PFSK-1 (cell line): ENCODE results near the gene BUB1B.

ENCODE experiments used
- FOXP2 ChIP-seq: optimal IDR thresholded peaks from 2 replicates; pipeline ENCODE3; 2011; ENCODE audit warnings: borderline replicate concordance, control low read depth, inconsistent platforms; ENCODE audit not compliant: insufficient read depth; ENCODE audit errors: extremely low read length, extremely low read depth
- POLR2AphosphoS5 ChIP-seq: IDR thresholded peaks from 2 replicates; pipeline ENCODE4 v1.6.1; 2012; ENCODE audit warnings: low read depth, mild to moderate bottlenecking, control low read depth, low read length, moderate library complexity
- REST ChIP-seq, 2 experiments: IDR thresholded peaks; 2 replicates each; pipeline versions ENCODE4 v1.6.1 to v1.8.0; 2011 to 2012; ENCODE audit warnings: low read depth in 2 of 2, low read length in 2 of 2, control low read depth in 1 of 2, inconsistent platforms in 1 of 2, mild to moderate bottlenecking in 1 of 2, moderate library complexity in 1 of 2; ENCODE audit not compliant: insufficient read depth in 1 of 2
- SIN3A ChIP-seq: IDR thresholded peaks from 2 replicates; pipeline ENCODE4 v1.6.1; 2012; ENCODE audit warnings: mild to moderate bottlenecking, low read length, moderate library complexity, borderline replicate concordance; ENCODE audit not compliant: insufficient read depth
- TAF1 ChIP-seq: IDR thresholded peaks from 2 replicates; pipeline ENCODE4 v1.6.1; 2012; ENCODE audit warnings: low read length, control low read depth, borderline replicate concordance; ENCODE audit not compliant: insufficient read depth

Gene BUB1B

GRCh38 chr15:40254452-40254851, 93.6 kb downstream of the BUB1B start:
- TF ChIP-seq REST (IDR thresholded peaks at IDR 0.05; ENCODE audit: insufficient read depth in 1 of 2, low read depth in 2 of 2, low read length in 2 of 2) (no peak), POLR2AphosphoS5 (no peak), FOXP2 (no peak), SIN3A (no peak), TAF1 (no peak)

GRCh38 chr15:40255033-40255432, 94.2 kb downstream of the BUB1B start:
- TF ChIP-seq REST (IDR thresholded peaks at IDR 0.05; ENCODE audit: insufficient read depth in 1 of 2, low read depth in 2 of 2, low read length in 2 of 2) (no peak), FOXP2 (no peak), POLR2AphosphoS5 (no peak), SIN3A (no peak), TAF1 (no peak)

- TF ChIP-seq TAF1 = no peak
- TF ChIP-seq POLR2AphosphoS5 = no peak
- TF ChIP-seq SIN3A = no peak
- TF ChIP-seq REST (IDR thresholded peaks at IDR 0.05; ENCODE audit: insufficient read depth in 1 of 2, low read depth in 2 of 2, low read length in 2 of 2) = no peak
- no peak for TF ChIP-seq FOXP2
Measured at GRCh38 chr15:40256638-40257235, 95.9 kb downstream of the BUB1B start.

GRCh38 chr15:40257656-40258450, 97.0 kb downstream of the BUB1B start:
- TF ChIP-seq FOXP2 = no peak
- TF ChIP-seq REST (IDR thresholded peaks at IDR 0.05; ENCODE audit: insufficient read depth in 1 of 2, low read depth in 2 of 2, low read length in 2 of 2) = no peak
- TF ChIP-seq POLR2AphosphoS5 = no peak
- no peak for TF ChIP-seq SIN3A
- TF ChIP-seq TAF1 = no peak
